Osteoblast (primary cell): Measurements from ENCODE around the gene CLEC16A. TPM values are rescaled to one million over a fixed set of nuclear protein-coding genes. Genes with fewer than 3 reads are reported as not detected.

Experiments used
- DNase-seq: peaks from one replicate; pipeline ENCODE4 v3.0.0; 2011; ENCODE audit warnings: low spot score, mixed read lengths; ENCODE audit not compliant: insufficient read length; ENCODE audit errors: missing footprints
- H2AFZ ChIP-seq: 2 replicates; pipeline ENCODE4 v1.6.0; 2011; ENCODE audit warnings: mild to moderate bottlenecking, low read length
- H3K27ac ChIP-seq: 2 replicates; pipeline ENCODE4 v1.5.1; 2011; ENCODE audit warnings: mild to moderate bottlenecking, low read depth, low read length, moderate library complexity
- H3K27me3 ChIP-seq: 2 replicates; pipeline ENCODE4 v1.6.0; 2012; ENCODE audit warnings: mild to moderate bottlenecking, control low read depth, inconsistent platforms, low read length, moderate library complexity; ENCODE audit not compliant: insufficient read depth
- H3K36me3 ChIP-seq: 2 replicates; pipeline ENCODE4 v1.5.1; 2011; ENCODE audit warnings: mild to moderate bottlenecking, low read length, control low read depth, moderate library complexity; ENCODE audit not compliant: insufficient read depth
- H3K4me1 ChIP-seq: 2 replicates; pipeline ENCODE4 v1.5.1; 2011; ENCODE audit warnings: mild to moderate bottlenecking, low read length, control low read depth, moderate library complexity; ENCODE audit not compliant: insufficient read depth
- H3K4me2 ChIP-seq: 2 replicates; pipeline ENCODE4 v1.6.0; 2011; ENCODE audit warnings: mild to moderate bottlenecking, low read length; ENCODE audit not compliant: insufficient read depth
- H3K4me3 ChIP-seq: fragments of 200-600 bp; sonication (generic); 3 replicates; pipeline ENCODE4 v1.5.1; 2012; ENCODE audit warnings: mild to moderate bottlenecking, low read length, inconsistent platforms; ENCODE audit not compliant: insufficient read depth
- H3K79me2 ChIP-seq: 2 replicates; pipeline ENCODE4 v1.6.0; 2012; ENCODE audit warnings: mild to moderate bottlenecking, low read length, control low read depth, inconsistent platforms; ENCODE audit not compliant: insufficient read depth
- H3K9me3 ChIP-seq: 2 replicates; pipeline ENCODE4 v1.5.1; 2011; ENCODE audit warnings: low read depth, low read length, control low read depth
- H4K20me1 ChIP-seq: 2 replicates; pipeline ENCODE4 v1.6.0; 2012; ENCODE audit warnings: mild to moderate bottlenecking, low read length, control low read depth; ENCODE audit not compliant: insufficient read depth
- CTCF ChIP-seq: IDR thresholded peaks from 2 replicates; pipeline ENCODE4 v1.5.1; 2011; ENCODE audit warnings: mild to moderate bottlenecking, low read depth, low read length, moderate library complexity; ENCODE audit errors: extremely low read depth
- total RNA-seq: library from RNA; depleted of rRNA; stranded (reverse); fragments of >200 nt; gene quantifications from 2 replicates; pipeline ENCODE4 v1.2.3, GENCODE V29; 2012

CLEC16A gene
- total RNA-seq, 1 donor, result 25.7 TPM

GRCh38 chr16:10990378-10990777 lies 46.0 kb downstream of the CLEC16A start:
- H3K27ac ChIP-seq, result no peak overlapping the region
- H3K79me2 ChIP-seq, result no peaks in the 10 kb centered on the region
- TF ChIP-seq CTCF, result no peak
- H3K4me3 ChIP-seq, result no peak overlapping the region
- no peak overlapping the region for H2AFZ ChIP-seq
- H3K36me3 ChIP-seq, result peaks cover 22% of the 10 kb centered on the region
- DNase-seq, result no peak
- H3K27me3 ChIP-seq, result no peaks in the 10 kb centered on the region
- no peak overlapping the region for H3K4me2 ChIP-seq
- H3K4me1 ChIP-seq, result peaks cover 31% of the 10 kb centered on the region
- no peaks in the 10 kb centered on the region for H4K20me1 ChIP-seq
- no peaks in the 10 kb centered on the region for H3K9me3 ChIP-seq

- H3K4me1 ChIP-seq, result peaks cover 31% of the 10 kb centered on the region
- H3K36me3 ChIP-seq, result peaks cover 29% of the 10 kb centered on the region
- no peaks in the 10 kb centered on the region for H4K20me1 ChIP-seq
- H3K27me3 ChIP-seq, result no peaks in the 10 kb centered on the region
- peak overlapping the region; percentile 62 for H3K4me2 ChIP-seq
- H3K79me2 ChIP-seq, result no peaks in the 10 kb centered on the region
- DNase-seq, result no peak
- H2AFZ ChIP-seq, result no peak overlapping the region
- H3K4me3 ChIP-seq, result no peak overlapping the region
- TF ChIP-seq CTCF, result no peak
- H3K27ac ChIP-seq, result peak overlapping the region; percentile 97
- no peaks in the 10 kb centered on the region for H3K9me3 ChIP-seq
These were observed 47.7 kb downstream of the CLEC16A start for GRCh38 chr16:10992112-10992511.

- Histone ChIP-seq H3K27me3 (no peaks in the 10 kb centered on the region), H4K20me1 (no peaks in the 10 kb centered on the region), H3K36me3 (peaks cover 29% of the 10 kb centered on the region), H3K4me2 (peak overlapping the region; percentile 72), H2AFZ (no peak overlapping the region), H3K9me3 (no peaks in the 10 kb centered on the region), H3K4me3 (peak overlapping the region; percentile 21), H3K27ac (peak overlapping the region; percentile 97), H3K4me1 (peaks cover 31% of the 10 kb centered on the region), H3K79me2 (no peaks in the 10 kb centered on the region)
- DNase-seq, result peak; percentile 89
- TF ChIP-seq CTCF, result no peak
These were observed 48.4 kb downstream of the CLEC16A start for GRCh38 chr16:10992797-10993196.

- peak overlapping the region; percentile 97 for H3K27ac ChIP-seq
- H3K4me3 ChIP-seq, result no peak overlapping the region
- DNase-seq, result no peak
- H2AFZ ChIP-seq, result no peak overlapping the region
- H3K79me2 ChIP-seq, result no peaks in the 10 kb centered on the region
- peaks cover 24% of the 10 kb centered on the region for H3K36me3 ChIP-seq
- H4K20me1 ChIP-seq, result no peaks in the 10 kb centered on the region
- H3K4me1 ChIP-seq, result peaks cover 27% of the 10 kb centered on the region
- no peaks in the 10 kb centered on the region for H3K27me3 ChIP-seq
- peak overlapping the region; percentile 72 for H3K4me2 ChIP-seq
- TF ChIP-seq CTCF, result no peak
- H3K9me3 ChIP-seq, result no peaks in the 10 kb centered on the region
These were observed 49.3 kb downstream of the CLEC16A start for GRCh38 chr16:10993649-10994048.
